RPMI7951 (cell line): Measurements from ENCODE around the gene C16orf74. TPM values are rescaled to one million over a fixed set of nuclear protein-coding genes. Genes with fewer than 3 reads are reported as not detected.

Source experiments
- DNase-seq: peaks from one replicate; pipeline ENCODE4 v3.0.0-alpha.2; 2012; ENCODE audit warnings: low read depth
- total RNA-seq: library from RNA; depleted of rRNA; stranded (reverse); fragments of >200 nt; shearing (Covaris generic); gene quantifications from 2 replicates; pipeline ENCODE4 v1.2.3, GENCODE V29; 2014; rRNA removed

Gene C16orf74
- 3.9 and 6.2 TPM in 2 replicates for total RNA-seq

GRCh38 chr16:85750827-85751697 lies at the start of gene C16orf74:
TSS of gene C16orf74 (minus strand) at chr16:85751096. CDS start at chr16:85735217, 15,879 bp downstream.
- DNase-seq = peak; percentile 52

DNA sequence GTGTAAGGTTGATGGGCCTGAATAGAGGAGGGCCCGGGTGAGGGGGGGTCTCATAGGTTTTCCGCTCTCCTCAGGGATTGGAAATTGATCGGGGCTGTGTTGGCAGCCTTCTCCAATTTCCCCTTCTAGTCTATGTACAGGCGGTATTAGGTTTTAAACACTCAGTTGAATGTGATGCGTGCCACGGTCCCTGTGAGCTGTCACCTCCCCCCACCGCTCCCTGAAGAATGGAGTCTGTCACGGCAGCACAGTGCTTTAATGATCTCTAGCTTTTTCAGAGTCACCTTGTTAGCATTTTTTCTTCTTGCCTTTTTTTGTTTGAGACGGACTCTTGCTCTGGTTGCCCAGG lies 49.4 kb upstream of the C16orf74 start:
- peak; percentile 41 for DNase-seq

DNA sequence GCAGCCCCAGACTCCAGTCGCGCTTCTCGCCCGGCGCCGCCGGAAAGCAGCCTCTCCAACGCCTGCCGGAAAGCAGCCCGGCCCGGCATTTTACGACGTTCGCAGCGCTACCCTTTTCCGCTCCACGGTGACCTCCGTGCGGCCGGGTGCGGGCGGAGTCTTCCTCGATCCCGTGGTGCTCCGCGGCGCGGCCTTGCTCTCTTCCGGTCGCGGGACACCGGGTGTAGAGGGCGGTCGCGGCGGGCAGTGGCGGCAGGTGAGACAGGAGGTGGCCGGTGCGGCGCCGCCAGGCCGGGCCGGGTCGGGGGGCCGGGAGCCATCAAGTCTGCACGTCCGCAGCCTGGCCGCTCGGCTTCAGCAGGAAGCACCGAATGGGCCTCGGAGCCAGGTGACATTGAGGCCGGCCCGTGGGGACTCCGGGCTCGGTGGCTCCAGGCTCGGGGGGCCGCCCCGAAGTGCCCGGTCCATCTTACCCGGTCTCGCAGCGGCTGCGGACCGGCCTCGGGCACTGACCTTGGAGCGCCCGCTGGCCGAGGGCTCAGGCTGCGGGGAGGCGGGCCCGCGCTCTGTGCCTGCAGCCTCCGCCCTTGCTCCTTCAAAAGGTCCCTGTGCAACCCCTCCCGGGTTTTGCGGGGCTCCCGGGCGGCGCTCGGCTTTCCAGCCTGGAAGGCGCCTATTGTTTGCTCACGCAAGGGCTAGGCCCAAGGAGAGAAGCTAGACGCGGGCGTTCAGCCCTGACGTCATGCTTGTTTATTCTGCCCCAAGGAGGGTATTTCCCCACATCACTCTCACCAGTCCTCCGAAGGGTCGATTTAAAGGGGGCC lies 48.8 kb upstream of the C16orf74 start, which contains the start of the genes COX4I1 and EMC8:
COX4I1 (plus strand) TSS at position 199 of the 824 bp plus-strand sequence. CDS start 1,511 bp downstream, outside the sequence.
EMC8 (minus strand) TSS at position 48 of the 824 bp plus-strand sequence. CDS start 249 bp downstream, outside the sequence.
- DNase-seq = peak; percentile 90

GRCh38 chr16:85798901-85799496 lies 48.1 kb upstream of the C16orf74 start:
- peak; percentile 34 for DNase-seq

DNA sequence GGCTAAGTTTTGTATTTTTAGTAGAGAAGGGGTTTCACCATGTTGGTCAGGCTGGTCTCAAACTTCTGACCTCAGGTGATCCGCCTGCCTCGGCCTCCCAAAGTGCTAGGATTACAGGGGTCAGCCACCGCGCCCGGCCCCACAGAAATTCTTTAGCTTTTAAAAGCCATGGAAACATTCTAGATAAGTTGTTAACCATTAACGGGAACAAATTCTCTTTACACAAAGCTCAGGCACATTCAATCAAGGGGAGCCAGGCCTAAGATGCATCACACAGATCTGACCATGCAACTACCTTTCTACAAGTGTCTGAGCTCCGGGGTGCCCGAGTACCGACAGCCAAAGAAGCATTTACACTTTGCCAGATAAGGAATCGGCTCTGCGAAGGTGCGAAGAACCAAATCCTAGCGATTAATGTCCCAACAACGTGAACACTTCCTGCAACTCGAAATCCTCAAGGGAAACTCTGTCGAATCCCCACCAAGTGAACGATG lies 47.4 kb upstream of the C16orf74 start:
- DNase-seq = no peak

- DNase-seq = no peak
These were observed 45.7 kb upstream of the C16orf74 start for GRCh38 chr16:85796599-85796998.

DNA sequence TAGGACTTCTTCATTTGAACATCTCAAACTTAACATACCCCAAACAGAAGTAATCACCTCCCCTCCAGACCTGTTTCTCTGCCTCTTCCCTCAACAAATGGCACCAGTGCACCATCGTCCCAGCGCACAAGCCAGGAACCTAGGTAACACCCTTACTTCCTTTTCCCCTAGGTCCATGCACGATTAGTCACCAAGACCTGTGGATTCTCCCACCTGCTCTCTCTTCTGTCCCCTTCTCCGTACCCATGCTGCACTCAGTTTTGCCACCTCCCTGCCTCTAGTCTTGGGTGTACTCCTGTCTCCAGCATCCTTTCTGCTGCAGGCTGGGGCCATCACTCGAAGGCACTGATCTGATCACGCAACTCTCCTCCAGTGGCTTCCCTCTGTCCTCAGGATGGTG lies 45.3 kb upstream of the C16orf74 start:
- no peak for DNase-seq

- DNase-seq = no peak
These were observed 43.8 kb upstream of the C16orf74 start for GRCh38 chr16:85794696-85795095.

DNA sequence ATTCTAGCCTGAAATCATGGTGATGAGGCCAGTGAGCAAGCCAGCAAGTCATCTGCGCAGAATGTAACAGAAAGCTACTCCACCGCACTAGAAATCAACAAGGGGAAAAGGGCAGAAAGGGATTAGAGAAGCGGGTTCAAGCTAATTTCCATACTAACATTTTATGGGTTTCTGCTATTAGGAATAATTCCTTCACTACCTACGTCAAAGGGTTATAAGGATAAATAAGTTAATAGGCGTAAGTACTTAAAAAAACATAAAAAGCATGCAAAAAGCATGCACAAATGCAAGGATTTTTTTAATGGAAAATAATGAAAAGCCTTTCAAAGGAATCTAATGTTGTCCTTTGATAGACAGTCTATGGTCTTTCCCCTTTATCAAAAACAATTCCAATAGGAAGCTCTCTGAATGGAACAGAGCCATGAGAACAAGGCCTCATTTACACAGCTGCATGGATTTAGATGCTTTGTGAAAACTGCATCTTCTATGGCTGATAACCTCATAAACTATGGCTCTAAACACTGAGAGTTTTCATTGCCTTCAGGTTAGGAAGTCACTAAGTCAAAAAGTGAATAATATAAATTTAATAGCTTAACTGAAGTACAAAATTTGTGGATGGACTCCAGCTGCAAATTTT lies 42.9 kb upstream of the C16orf74 start:
- no peak for DNase-seq

- DNase-seq = no peak
These were observed 38.9 kb upstream of the C16orf74 start for GRCh38 chr16:85789773-85790172.

DNA sequence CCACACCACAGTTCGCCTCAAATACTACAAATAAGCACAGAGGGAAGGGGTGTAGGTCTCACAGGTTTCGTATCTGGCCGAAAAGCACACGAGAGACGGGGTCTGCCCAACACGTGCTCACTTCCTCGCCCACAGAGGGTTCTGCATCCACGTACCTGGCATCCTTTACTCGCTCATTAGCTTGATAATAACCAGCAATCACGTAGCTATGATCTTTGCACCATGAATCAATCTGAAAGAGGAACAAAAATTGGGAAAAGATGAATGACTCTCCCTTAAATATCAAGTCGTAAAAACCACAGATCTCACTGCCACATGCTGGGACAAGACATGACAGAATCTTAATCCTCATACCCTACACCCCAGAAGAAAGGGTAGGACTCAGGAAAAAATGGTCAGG lies 37.9 kb upstream of the C16orf74 start:
- DNase-seq = no peak

DNA sequence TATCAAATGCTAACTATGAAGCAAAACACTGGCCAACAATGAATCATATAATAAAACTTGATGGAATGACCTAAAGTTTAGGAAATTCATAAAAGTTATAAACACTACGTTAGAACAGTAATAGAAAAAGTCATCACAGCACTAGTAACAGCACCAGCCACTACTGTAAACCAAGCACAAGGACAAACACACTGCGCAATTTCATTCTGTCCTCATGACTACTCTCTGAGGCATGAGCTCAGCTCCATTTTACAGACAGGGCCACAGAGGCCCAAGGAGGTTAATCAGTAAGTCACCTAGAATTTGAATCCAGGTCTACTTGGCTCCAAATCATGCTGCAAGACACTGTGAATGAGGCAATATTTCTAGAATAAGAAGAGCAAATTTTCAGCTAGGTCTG lies 35.0 kb upstream of the C16orf74 start:
- no peak for DNase-seq

GRCh38 chr16:85784813-85785212 lies 33.9 kb upstream of the C16orf74 start:
- no peak for DNase-seq

DNA sequence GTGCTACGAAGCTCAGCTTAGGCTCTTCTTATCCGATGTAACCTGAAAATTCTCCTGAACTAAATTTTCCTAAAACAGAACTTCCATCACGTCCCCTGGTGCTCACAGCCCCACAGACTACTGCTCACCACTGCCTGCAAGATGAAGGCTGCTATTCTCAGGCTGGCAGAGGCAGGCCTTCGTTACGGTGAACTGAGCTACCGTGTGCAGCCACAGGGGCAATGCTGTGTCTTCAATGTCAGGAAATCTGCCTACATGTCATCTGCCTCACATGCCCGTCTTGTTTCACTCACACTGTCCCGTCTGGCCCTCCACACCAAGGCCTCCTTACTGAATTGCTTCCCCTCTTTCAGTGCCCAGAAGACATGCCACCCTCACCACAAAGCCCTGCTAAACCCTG lies 32.5 kb upstream of the C16orf74 start:
- no peak for DNase-seq

DNA sequence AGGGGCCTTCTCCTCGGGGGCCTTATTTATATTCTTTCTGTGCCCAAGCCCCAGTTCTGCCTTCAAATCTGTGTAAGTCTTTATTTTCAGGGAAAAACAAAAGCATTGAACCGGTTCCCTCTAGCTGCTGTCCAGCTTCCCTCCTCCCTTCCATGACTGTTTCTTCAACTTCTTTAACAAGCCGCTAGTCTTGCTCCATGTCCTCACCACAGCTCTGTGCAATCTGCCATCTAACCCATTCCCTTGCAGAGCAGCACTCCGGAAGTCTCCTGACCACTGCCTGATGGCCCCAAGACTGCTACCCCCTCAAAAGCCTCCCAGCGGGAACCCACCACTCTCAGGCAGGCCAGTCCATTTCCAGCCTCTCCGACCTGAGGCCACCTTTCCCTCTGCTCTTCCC lies 31.6 kb upstream of the C16orf74 start:
- DNase-seq = peak; percentile 39

- peak; percentile 83 for DNase-seq
These were observed 30.9 kb upstream of the C16orf74 start for GRCh38 chr16:85781695-85782370.

DNA sequence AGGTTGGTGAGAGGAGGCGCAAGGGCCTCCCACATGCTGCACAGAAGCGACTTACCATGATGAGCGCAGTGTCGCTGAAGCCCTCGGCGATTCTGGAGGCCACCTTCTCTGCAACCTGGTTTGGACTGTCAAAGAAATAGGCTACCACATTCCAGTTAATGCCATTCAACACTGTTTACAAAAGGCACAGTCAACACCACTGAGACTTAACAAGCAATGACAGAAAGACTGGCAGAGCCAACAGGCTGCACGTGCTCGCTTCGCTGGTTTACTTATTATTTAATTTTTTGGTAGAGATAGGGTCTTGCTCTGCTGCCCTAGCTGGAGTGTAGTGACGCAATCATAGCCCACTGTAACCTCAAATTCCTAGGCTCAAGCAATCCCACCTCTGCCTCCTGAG lies 30.3 kb upstream of the C16orf74 start:
- no peak for DNase-seq

GRCh38 chr16:85780281-85780680 lies 29.4 kb upstream of the C16orf74 start:
- no peak for DNase-seq

DNA sequence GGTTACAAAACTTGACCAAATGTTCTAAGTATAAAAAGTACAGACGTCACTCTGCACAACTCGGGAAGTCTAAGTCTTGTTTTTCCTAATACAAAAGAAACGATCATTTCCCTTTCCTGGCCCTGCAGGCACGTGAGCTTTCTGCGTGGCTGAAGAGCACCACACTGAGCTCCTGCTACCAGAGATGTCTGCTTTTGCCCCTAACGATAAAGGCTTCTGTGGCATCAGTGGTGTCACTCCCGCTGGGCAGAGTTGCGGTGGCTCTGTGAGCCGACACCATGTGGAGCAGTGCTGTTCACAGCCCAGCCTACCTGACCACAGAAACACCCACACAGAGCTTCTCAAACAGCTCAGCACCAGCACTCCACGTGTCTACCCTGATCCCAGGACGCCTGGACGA lies 28.0 kb upstream of the C16orf74 start:
- no peak for DNase-seq

DNA sequence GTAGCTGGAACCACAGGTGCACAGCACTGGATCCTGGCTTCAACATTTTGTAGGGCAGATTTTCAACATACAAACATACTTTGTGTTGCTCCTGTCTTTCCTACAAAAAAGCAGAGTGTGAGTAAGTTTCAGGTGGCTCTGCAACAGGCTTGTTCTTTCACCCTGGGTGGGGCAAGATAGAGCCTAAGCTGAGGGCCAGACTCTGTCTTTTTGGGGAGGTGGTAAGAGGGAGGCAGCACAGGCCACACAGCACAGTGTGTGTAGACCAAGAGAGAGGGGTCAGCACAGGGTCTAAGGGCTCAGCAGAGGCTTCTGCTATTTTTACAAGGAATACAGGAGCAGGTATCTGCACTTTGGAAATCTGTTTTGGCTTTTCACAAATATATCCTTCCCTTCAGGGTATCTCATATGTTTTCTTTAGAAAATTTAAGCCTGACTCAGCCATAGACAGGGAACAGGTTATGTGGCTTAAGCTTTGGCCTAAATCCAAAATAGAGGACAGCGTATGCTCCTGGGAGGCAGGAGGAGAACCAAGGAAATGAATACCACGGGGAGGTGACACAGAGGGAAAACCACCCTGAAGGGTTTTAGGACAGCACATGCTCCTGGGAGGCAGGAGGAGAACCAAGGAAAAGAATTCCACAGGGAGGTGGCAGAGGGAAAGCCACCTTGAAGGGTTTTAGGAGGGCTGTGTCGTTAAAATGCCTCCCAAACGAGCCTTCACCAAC lies 26.9 kb upstream of the C16orf74 start:
- peak; percentile 80 for DNase-seq
